GM12874 (cell line): Measurements from ENCODE around the gene KLF15.

Experiments used
- CTCF ChIP-seq: IDR thresholded peaks from 2 replicates; pipeline ENCODE4 v1.5.1; 2011; ENCODE audit warnings: low read depth, mild to moderate bottlenecking, control low read depth, low read length, moderate library complexity; ENCODE audit not compliant: insufficient read depth

Gene KLF15

GRCh38 chr3:126348308-126348920 is 8.8 kb downstream of the KLF15 start:
- TF ChIP-seq CTCF = no peak; the same call in 1 of the 2 replicates

- TF ChIP-seq CTCF = no peak
Measured at GRCh38 chr3:126347543-126348161, 9.6 kb downstream of the KLF15 start.

GRCh38 chr3:126346466-126346865 is 10.7 kb downstream of the KLF15 start:
- TF ChIP-seq CTCF = no peak

GRCh38 chr3:126345641-126346460 is 11.4 kb downstream of the KLF15 start:
- TF ChIP-seq CTCF = no peak

GRCh38 chr3:126345231-126345630 is 12.0 kb downstream of the KLF15 start:
- no peak for TF ChIP-seq CTCF

GRCh38 chr3:126344380-126345041 is 12.7 kb downstream of the KLF15 start:
- no peak for TF ChIP-seq CTCF

- TF ChIP-seq CTCF = no peak
Measured at GRCh38 chr3:126343649-126344035, 13.6 kb downstream of the KLF15 start.
